Testis (tissue), 2 donors: ENCODE measurements around the gene SPAAR.

Source experiments
- CTCF ChIP-seq, 3 experiments: fragments of 450-650 bp in 2 of 3; fragments of 200-600 bp in 1 of 3; sonication (generic) in 1 of 3; IDR thresholded peaks; one replicate each; pipeline ENCODE4 v1.5.1; 2016 to 2019; ENCODE audit warnings: antibody characterized with exemption in 3 of 3, mild to moderate bottlenecking in 2 of 3, moderate library complexity in 1 of 3
- POLR2A ChIP-seq: fragments of 450-650 bp; IDR thresholded peaks from one replicate; pipeline ENCODE4 v1.6.1; 2017; ENCODE audit warnings: antibody characterized with exemption, mild to moderate bottlenecking, moderate library complexity

GRCh38 chr9:35867538-35867937 lies 41.8 kb upstream of the SPAAR start:
- no peak for TF ChIP-seq CTCF (IDR thresholded peaks at IDR 0.05)
- TF ChIP-seq POLR2A: no peak
